ENCODE data around the gene CHRM1. TPM values are rescaled to one million over a fixed set of nuclear protein-coding genes. Genes with fewer than 3 reads are reported as not detected.

The CHRM1 gene
- total RNA-seq, 1 experiment from 2014 or later: 0.10 TPM

GRCh38 chr11:62925308-62925707, 4.1 kb upstream of the CHRM1 start (continued):
- TF ChIP-seq ZBTB33 (IDR thresholded peaks at IDR 0.05; ENCODE audit: extremely low read depth, insufficient replicate concordance, low read length): no peak
- TF ChIP-seq JUND (IDR thresholded peaks at IDR 0.05): no peak
- no peak for TF ChIP-seq ZNF274 (IDR thresholded peaks at IDR 0.05; ENCODE audit: low read depth, low read length)
- no peak for TF ChIP-seq RAD21 (IDR thresholded peaks at IDR 0.05; ENCODE audit: low read depth)

GRCh38 chr11:62923601-62924411, 2.6 kb upstream of the CHRM1 start:
- no peak overlapping the region for H3K9ac ChIP-seq (ENCODE audit: low read length)
- POLR2A ChIA-PET: no interaction called here

More at GRCh38 chr11:62923601-62924411, 2.6 kb upstream of the CHRM1 start:
- H2AFZ ChIP-seq (ENCODE audit: low read depth, low read length, poor library complexity, severe bottlenecking): no peak overlapping the region
- no peak for DNase-seq (ENCODE audit: low read depth, low spot score)
- H3K4me1 ChIP-seq (ENCODE audit: control insufficient read depth in 1 of 2, insufficient read depth in 2 of 2, low read length in 2 of 2): peaks cover 7 to 17% of the 10 kb centered on the region in 2 experiments
- TF ChIP-seq SP1 (IDR thresholded peaks at IDR 0.05; ENCODE audit: low read depth) (no peak), JUND (IDR thresholded peaks at IDR 0.05) (no peak)
- intact Hi-C loops (cut with micrococcal nuclease): no loop called here
- H3K4me3 ChIP-seq (replicated peaks in 1 of 2; ENCODE audit: low read depth in 1 of 2, low read length in 2 of 2): no peak overlapping the region
- RAD21 ChIA-PET (ENCODE audit: low non-redundant PET in 1 of 2, low total read pairs in 2 of 2, uncharacterized antibody in 2 of 2, unreplicated experiment in 2 of 2): no interaction called here
- H3K27ac ChIP-seq (ENCODE audit: low read depth, low read length): no peak overlapping the region
- no TSS peak for BruUV-seq (replicated peaks)
- H3K4me2 ChIP-seq (ENCODE audit: low read length): no peak overlapping the region
- H3K9me3 ChIP-seq (ENCODE audit: control insufficient read depth in 1 of 2, insufficient read depth in 1 of 2, low read depth in 1 of 2, low read length in 2 of 2): no peaks in the 10 kb centered on the region
- no peaks in the 10 kb centered on the region for H3K9me2 ChIP-seq (ENCODE audit: insufficient read depth)
- no peaks in the 10 kb centered on the region; the same call in 1 of the 2 replicates for H3K27me3 ChIP-seq (ENCODE audit: insufficient read depth, low read length)
- no peaks in the 10 kb centered on the region for H3K79me2 ChIP-seq (ENCODE audit: insufficient read depth, low read length)
- no peaks in the 10 kb centered on the region for H3K36me3 ChIP-seq (ENCODE audit: control insufficient read depth in 1 of 2, insufficient read depth in 2 of 2, low read length in 2 of 2)
- CTCF ChIA-PET: interaction anchor here (1.4 kb wide), 1 partner anchor 18 kb away, joined by 3 read pairs; no protein-coding TSS in a partner anchor
- ATAC-seq: no peak
- no peaks in the 10 kb centered on the region for H4K20me1 ChIP-seq (ENCODE audit: insufficient read depth)
